ENCODE measurements around the gene FOXRED2. TPM values are rescaled to one million over a fixed set of nuclear protein-coding genes. Genes with fewer than 3 reads are reported as not detected.

FOXRED2 gene
- polyA plus RNA-seq, 1 donor from 2014 or later: 7.9 TPM

GRCh38 chr22:36546932-36547331, 40.1 kb upstream of the FOXRED2 start:
- Histone ChIP-seq H3K4me2 (ENCODE audit: low read length) (no peak overlapping the region), H4K20me1 (ENCODE audit: insufficient read depth) (no peaks in the 10 kb centered on the region), H3K27ac (ENCODE audit: low read length) (no peak overlapping the region), H3K4me3 (ENCODE audit: low read length) (no peak overlapping the region), H3K79me2 (replicated peaks; ENCODE audit: insufficient read depth, low read length) (no peaks in the 10 kb centered on the region), H3K36me3 (ENCODE audit: insufficient read depth, low read length) (no peaks in the 10 kb centered on the region), H2AFZ (ENCODE audit: low read depth, low read length) (no peak overlapping the region), H3K9me2 (ENCODE audit: insufficient read depth, low read length) (no peaks in the 10 kb centered on the region), H3F3A (ENCODE audit: insufficient read depth, low read length, poor library complexity, severe bottlenecking) (no peaks in the 10 kb centered on the region), H3K9me3 (ENCODE audit: low read length) (no peaks in the 10 kb centered on the region), H3K9ac (ENCODE audit: low read length) (no peak overlapping the region), H3K27me3 (ENCODE audit: insufficient read depth, low read depth, low read length) (no peaks in the 10 kb centered on the region)
- TF ChIP-seq TAF1 (IDR thresholded peaks at IDR 0.05; ENCODE audit: low read depth) (no peak), MXI1 (conservative IDR thresholded peaks at IDR 0.05; ENCODE audit: poor library complexity, severe bottlenecking) (no peak), RAD21 (conservative IDR thresholded peaks at IDR 0.05) (no peak), EZH2 (IDR thresholded peaks at IDR 0.05; ENCODE audit: borderline replicate concordance, insufficient read depth, low read length, poor library complexity, severe bottlenecking) (no peak), CTCF (IDR thresholded peaks at IDR 0.05; ENCODE audit: poor library complexity, severe bottlenecking) (no peak), EP300 (conservative IDR thresholded peaks at IDR 0.05; ENCODE audit: poor library complexity, severe bottlenecking) (no peak), REST (IDR thresholded peaks at IDR 0.05; ENCODE audit: borderline replicate concordance) (no peak), POLR2AphosphoS5 (IDR thresholded peaks at IDR 0.05) (no peak)

GRCh38 chr22:36546092-36546804, 39.4 kb upstream of the FOXRED2 start:
- no peak overlapping the region for H3K4me3 ChIP-seq (ENCODE audit: low read length)
- H3K9me3 ChIP-seq (ENCODE audit: low read length): no peaks in the 10 kb centered on the region
- no peaks in the 10 kb centered on the region for H3F3A ChIP-seq (ENCODE audit: insufficient read depth, low read length, poor library complexity, severe bottlenecking)
- H3K79me2 ChIP-seq (replicated peaks; ENCODE audit: insufficient read depth, low read length): no peaks in the 10 kb centered on the region
- no peaks in the 10 kb centered on the region for H4K20me1 ChIP-seq (ENCODE audit: insufficient read depth)
- H3K27ac ChIP-seq (ENCODE audit: low read length): no peak overlapping the region
- H3K9ac ChIP-seq (ENCODE audit: low read length): no peak overlapping the region
- H3K4me2 ChIP-seq (ENCODE audit: low read length): no peak overlapping the region
- TF ChIP-seq RAD21 (conservative IDR thresholded peaks at IDR 0.05) (peak; percentile 76), REST (IDR thresholded peaks at IDR 0.05; ENCODE audit: borderline replicate concordance) (no peak), CTCF (IDR thresholded peaks at IDR 0.05; ENCODE audit: poor library complexity, severe bottlenecking) (peak; percentile 69), EZH2 (IDR thresholded peaks at IDR 0.05; ENCODE audit: borderline replicate concordance, insufficient read depth, low read length, poor library complexity, severe bottlenecking) (no peak), SMC3 (conservative IDR thresholded peaks at IDR 0.05; ENCODE audit: poor library complexity) (peak; percentile 75), MXI1 (conservative IDR thresholded peaks at IDR 0.05; ENCODE audit: poor library complexity, severe bottlenecking) (no peak)
- H2AFZ ChIP-seq (ENCODE audit: low read depth, low read length): no peak overlapping the region
- H3K27me3 ChIP-seq (ENCODE audit: insufficient read depth, low read depth, low read length): no peaks in the 10 kb centered on the region
- H3K9me2 ChIP-seq (ENCODE audit: insufficient read depth, low read length): no peaks in the 10 kb centered on the region
- no peaks in the 10 kb centered on the region for H3K36me3 ChIP-seq (ENCODE audit: insufficient read depth, low read length)

All from neural cell (in vitro differentiated cells).